Measurements from ENCODE around the gene TMEM212. TPM values are rescaled to one million over a fixed set of nuclear protein-coding genes. Genes with fewer than 3 reads are reported as not detected.

The TMEM212 gene
- total and polyA plus RNA-seq, 4 donors: 1.5 to 16.5 (median 8.1) TPM

DNA sequence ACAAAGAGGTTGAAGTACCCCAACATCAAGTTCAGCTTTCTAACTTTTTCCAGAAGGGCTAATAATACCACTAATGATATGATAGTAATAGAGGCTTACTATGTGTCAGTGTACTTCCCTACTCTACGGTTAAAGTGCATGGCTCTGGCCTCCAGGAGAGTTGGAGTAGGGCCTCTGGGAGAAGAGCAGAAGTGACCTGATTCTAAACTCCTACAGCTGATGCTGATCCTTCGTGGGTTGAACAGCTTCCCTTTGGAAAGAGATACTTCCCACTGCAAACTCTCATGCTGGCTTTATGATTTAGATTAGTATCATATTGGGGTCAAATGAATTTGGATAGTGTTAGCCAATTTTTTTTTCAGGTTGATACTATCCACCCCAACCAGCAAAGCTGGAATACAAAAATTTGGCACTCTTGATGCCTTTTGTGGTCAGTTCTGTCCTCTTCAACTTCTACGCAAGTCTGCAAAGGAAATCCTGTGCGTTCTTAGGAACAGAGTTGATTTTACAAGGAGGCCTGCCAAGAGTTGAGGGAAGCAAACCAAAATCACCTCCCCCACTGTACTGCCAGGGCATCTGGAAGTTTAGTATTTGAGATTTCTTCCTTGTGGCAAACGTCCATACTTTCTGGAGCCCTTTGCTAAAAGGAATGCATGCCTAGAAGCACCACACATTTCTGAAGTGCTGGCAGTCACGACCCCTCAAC, 17.8 kb downstream of the TMEM212 start:
- Histone ChIP-seq H3K27ac (ENCODE audit: low read depth in 1 of 2, low read length in 1 of 2) (no peak overlapping the region), H3K9ac (ENCODE audit: insufficient read depth in 1 of 2, low read length in 2 of 2) (no peak overlapping the region), H3K9me3 (ENCODE audit: control insufficient read depth in 4 of 4, insufficient read depth in 3 of 4, low read length in 3 of 4) (peaks cover 0 to 3% (median 0%) of the 10 kb centered on the region in 4 donors), H3K4me3 (no peak overlapping the region), H3K36me3 (ENCODE audit: control insufficient read depth in 4 of 4, insufficient read depth in 4 of 4, low read length in 4 of 4) (no peaks in the 10 kb centered on the region), H3K27me3 (ENCODE audit: control insufficient read depth in 3 of 3, insufficient read depth in 3 of 3, low read length in 2 of 3) (no peaks in the 10 kb centered on the region), H3K4me1 (ENCODE audit: control insufficient read depth in 5 of 5, insufficient read depth in 5 of 5, low read length in 5 of 5) (peaks cover 2 to 29% (median 9%) of the 10 kb centered on the region in 5 donors)
- peak; percentile 38 to 76 (median 65) for DNase-seq
- WGBS, 2 donors: 19 to 20% methylated on average over 6 of the region's 6 CpGs
- ATAC-seq (ENCODE audit: insufficient read depth, low FRiP score): peak; percentile 73
- TF ChIP-seq, protein P1, sequence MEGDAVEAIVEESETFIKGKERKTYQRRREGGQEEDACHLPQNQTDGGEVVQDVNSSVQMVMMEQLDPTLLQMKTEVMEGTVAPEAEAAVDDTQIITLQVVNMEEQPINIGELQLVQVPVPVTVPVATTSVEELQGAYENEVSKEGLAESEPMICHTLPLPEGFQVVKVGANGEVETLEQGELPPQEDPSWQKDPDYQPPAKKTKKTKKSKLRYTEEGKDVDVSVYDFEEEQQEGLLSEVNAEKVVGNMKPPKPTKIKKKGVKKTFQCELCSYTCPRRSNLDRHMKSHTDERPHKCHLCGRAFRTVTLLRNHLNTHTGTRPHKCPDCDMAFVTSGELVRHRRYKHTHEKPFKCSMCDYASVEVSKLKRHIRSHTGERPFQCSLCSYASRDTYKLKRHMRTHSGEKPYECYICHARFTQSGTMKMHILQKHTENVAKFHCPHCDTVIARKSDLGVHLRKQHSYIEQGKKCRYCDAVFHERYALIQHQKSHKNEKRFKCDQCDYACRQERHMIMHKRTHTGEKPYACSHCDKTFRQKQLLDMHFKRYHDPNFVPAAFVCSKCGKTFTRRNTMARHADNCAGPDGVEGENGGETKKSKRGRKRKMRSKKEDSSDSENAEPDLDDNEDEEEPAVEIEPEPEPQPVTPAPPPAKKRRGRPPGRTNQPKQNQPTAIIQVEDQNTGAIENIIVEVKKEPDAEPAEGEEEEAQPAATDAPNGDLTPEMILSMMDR (IDR thresholded peaks at IDR 0.05; ENCODE audit: control extremely low read depth, extremely low read depth): no peak

- DNase-seq (no peak), ATAC-seq (ENCODE audit: insufficient read depth, low FRiP score) (no peak)
- Histone ChIP-seq H3K4me3 (no peak overlapping the region), H3K9ac (ENCODE audit: insufficient read depth in 1 of 2, low read length in 2 of 2) (no peak overlapping the region), H3K4me1 (ENCODE audit: control insufficient read depth in 5 of 5, insufficient read depth in 5 of 5, low read length in 5 of 5) (peaks cover 2 to 29% (median 9%) of the 10 kb centered on the region in 5 donors), H3K27me3 (ENCODE audit: control insufficient read depth in 3 of 3, insufficient read depth in 3 of 3, low read length in 2 of 3) (no peaks in the 10 kb centered on the region), H3K27ac (ENCODE audit: low read depth in 1 of 2, low read length in 1 of 2) (no peak overlapping the region), H3K9me3 (ENCODE audit: control insufficient read depth in 4 of 4, insufficient read depth in 3 of 4, low read length in 3 of 4) (no peaks in the 10 kb centered on the region), H3K36me3 (ENCODE audit: control insufficient read depth in 4 of 4, insufficient read depth in 4 of 4, low read length in 4 of 4) (no peaks in the 10 kb centered on the region)
- WGBS, 2 donors: 93% methylated on average over 2 of the region's 2 CpGs
- TF ChIP-seq, protein P1 (IDR thresholded peaks at IDR 0.05; ENCODE audit: control extremely low read depth, extremely low read depth): no peak
Measured at GRCh38 chr3:171862392-171862791, 19.2 kb downstream of the TMEM212 start.

- no peaks in the 10 kb centered on the region for H3K27me3 ChIP-seq (ENCODE audit: control insufficient read depth in 3 of 3, insufficient read depth in 3 of 3, low read length in 2 of 3)
- TF ChIP-seq, protein P1 (IDR thresholded peaks at IDR 0.05; ENCODE audit: control extremely low read depth, extremely low read depth): no peak
- H3K9ac ChIP-seq (ENCODE audit: insufficient read depth in 1 of 2, low read length in 2 of 2): peak overlapping the region in 1 of 2 donors; percentile 24
- no peak overlapping the region for H3K4me3 ChIP-seq
- H3K4me1 ChIP-seq (ENCODE audit: control insufficient read depth in 5 of 5, insufficient read depth in 5 of 5, low read length in 5 of 5): peaks cover 2 to 29% (median 9%) of the 10 kb centered on the region in 5 donors
- H3K27ac ChIP-seq (ENCODE audit: low read depth in 1 of 2, low read length in 1 of 2): no peak overlapping the region
- WGBS, 2 donors: 50 to 74% methylated on average over 11 of the region's 11 CpGs
- no peak for ATAC-seq (ENCODE audit: insufficient read depth, low FRiP score)
- H3K9me3 ChIP-seq (ENCODE audit: control insufficient read depth in 4 of 4, insufficient read depth in 3 of 4, low read length in 3 of 4): no peaks in the 10 kb centered on the region
- H3K36me3 ChIP-seq (ENCODE audit: control insufficient read depth in 4 of 4, insufficient read depth in 4 of 4, low read length in 4 of 4): no peaks in the 10 kb centered on the region
- peak; percentile 80 to 86 (median 81) for DNase-seq
Measured at GRCh38 chr3:171862993-171863521, 19.9 kb downstream of the TMEM212 start.
